ENCODE measurements around the gene DOCK1. TPM values are rescaled to one million over a fixed set of nuclear protein-coding genes. Genes with fewer than 3 reads are reported as not detected.

Gene DOCK1
- total RNA-seq, 2 donors from 2014 or later, result 0.34 to 0.67 TPM

- ATAC-seq (replicated peaks), result no peak
- no peaks in the 10 kb centered on the region for H3K36me3 Mint-ChIP-seq (ENCODE audit: low read depth)
- H3K4me1 Mint-ChIP-seq, result no peaks in the 10 kb centered on the region
- H3K27ac Mint-ChIP-seq, result no peak overlapping the region
- H3K4me3 Mint-ChIP-seq, result no peak overlapping the region
- no peaks in the 10 kb centered on the region for H3K9me3 Mint-ChIP-seq
- no peaks in the 10 kb centered on the region for H3K27me3 Mint-ChIP-seq
These were observed 509.9 kb downstream of the DOCK1 start for GRCh38 chr10:127415116-127415515.

DNA sequence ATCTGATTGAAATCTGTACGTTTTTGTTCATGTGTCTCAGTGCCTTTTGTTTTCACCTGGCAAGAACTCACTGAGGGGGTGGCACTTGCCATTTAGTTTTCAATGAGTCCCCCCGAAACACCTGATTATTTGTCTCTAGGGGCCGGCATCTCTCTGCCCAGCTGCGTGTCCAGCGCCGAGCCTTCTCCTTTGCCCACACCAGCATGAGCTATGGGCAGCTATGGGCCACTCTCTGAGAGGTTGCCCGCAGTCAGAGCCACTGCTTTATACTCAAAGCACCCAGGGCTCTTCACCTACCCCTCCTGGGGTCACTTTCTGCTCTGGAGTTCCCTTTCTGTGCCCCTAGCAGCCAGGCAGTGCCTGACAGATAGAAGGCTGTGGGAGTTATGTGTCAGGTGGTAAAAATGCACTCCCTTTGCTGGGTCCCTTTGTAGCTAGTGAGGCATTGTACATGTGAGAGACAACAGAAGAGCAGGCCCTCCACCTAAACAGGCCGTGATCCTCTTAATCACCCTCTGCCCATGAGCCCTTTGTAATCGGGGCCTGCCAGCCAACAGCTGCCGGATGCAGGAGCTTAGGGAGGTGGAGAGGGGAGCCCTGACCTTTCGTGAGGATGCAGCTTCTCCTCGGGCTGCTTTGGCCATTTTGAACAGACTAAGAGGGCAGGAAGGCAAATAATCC is 510.8 kb downstream of the DOCK1 start:
- H3K27me3 Mint-ChIP-seq, result no peaks in the 10 kb centered on the region
- H3K4me1 Mint-ChIP-seq, result no peaks in the 10 kb centered on the region
- H3K4me3 Mint-ChIP-seq, result no peak overlapping the region
- ATAC-seq (replicated peaks), result no peak
- H3K9me3 Mint-ChIP-seq, result no peaks in the 10 kb centered on the region
- no peak overlapping the region for H3K27ac Mint-ChIP-seq
- no peaks in the 10 kb centered on the region for H3K36me3 Mint-ChIP-seq (ENCODE audit: low read depth)

DNA sequence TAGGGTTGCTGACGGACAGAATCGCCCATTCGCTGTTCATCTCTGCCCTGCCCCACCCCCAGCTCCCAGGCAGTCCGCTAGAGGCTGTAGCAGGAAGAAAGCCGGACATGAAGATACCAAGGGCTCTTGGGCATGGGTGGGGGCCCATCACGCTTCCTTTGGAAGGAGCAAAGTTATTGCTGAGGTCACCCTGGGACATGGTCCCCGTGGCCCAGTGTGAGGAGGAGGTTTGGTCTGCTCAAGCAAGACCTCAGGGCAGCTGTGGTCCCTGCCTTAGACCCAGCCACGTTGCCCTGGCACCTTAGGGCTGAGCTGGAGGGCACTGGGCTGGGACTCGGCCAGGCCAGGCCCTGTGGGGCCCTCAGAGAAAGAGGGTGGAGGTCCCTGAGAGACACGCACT is 511.8 kb downstream of the DOCK1 start:
- no peaks in the 10 kb centered on the region for H3K4me1 Mint-ChIP-seq
- H3K4me3 Mint-ChIP-seq, result no peak overlapping the region
- H3K27ac Mint-ChIP-seq, result no peak overlapping the region
- no peaks in the 10 kb centered on the region for H3K9me3 Mint-ChIP-seq
- H3K27me3 Mint-ChIP-seq, result no peaks in the 10 kb centered on the region
- no peaks in the 10 kb centered on the region for H3K36me3 Mint-ChIP-seq (ENCODE audit: low read depth)
- ATAC-seq (replicated peaks), result no peak

DNA sequence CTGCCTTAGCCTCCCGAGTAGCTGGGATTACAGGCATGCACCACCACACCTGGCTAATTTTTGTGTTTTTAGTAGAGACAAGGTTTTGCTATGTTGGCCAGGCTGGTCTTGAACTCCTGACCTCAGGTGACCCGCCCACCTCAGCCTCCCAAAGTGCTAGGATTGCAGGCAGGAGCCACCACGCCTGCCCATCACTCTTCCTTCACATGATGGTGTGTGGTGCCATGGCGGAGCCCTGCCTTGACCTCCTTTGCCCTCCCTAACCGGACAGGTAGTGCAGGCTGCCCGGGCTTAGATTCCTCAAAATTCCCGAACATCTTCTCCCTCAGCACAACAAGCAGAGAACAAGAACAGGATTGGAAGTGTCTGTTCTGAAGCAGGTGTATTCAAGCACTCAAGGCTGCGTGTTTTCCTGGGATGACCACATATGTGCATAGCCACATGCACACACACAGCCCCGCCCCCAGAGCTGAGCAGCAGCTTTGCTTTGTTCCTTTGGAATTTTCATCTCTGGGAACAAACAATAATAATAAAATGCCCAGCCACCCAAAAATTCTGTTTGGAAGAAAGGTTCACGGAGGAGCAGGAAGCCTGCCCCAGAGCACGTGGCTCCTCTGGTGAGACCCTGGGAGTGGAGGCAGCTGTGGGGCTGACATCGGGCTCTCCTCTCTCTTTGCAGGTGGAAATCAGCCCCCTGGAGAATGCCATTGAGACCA is 512.6 kb downstream of the DOCK1 start:
- Mint-ChIP-seq H3K36me3 (ENCODE audit: low read depth) (no peaks in the 10 kb centered on the region), H3K4me3 (no peak overlapping the region), H3K27ac (no peak overlapping the region), H3K9me3 (no peaks in the 10 kb centered on the region), H3K4me1 (no peaks in the 10 kb centered on the region), H3K27me3 (no peaks in the 10 kb centered on the region)
- no peak for ATAC-seq (replicated peaks)

GRCh38 chr10:127418536-127419168 is 513.4 kb downstream of the DOCK1 start:
- Mint-ChIP-seq H3K27me3 (no peaks in the 10 kb centered on the region), H3K36me3 (ENCODE audit: low read depth) (no peaks in the 10 kb centered on the region), H3K4me3 (no peak overlapping the region), H3K4me1 (no peaks in the 10 kb centered on the region), H3K27ac (no peak overlapping the region), H3K9me3 (no peaks in the 10 kb centered on the region)
- no peak for ATAC-seq (replicated peaks)

DNA sequence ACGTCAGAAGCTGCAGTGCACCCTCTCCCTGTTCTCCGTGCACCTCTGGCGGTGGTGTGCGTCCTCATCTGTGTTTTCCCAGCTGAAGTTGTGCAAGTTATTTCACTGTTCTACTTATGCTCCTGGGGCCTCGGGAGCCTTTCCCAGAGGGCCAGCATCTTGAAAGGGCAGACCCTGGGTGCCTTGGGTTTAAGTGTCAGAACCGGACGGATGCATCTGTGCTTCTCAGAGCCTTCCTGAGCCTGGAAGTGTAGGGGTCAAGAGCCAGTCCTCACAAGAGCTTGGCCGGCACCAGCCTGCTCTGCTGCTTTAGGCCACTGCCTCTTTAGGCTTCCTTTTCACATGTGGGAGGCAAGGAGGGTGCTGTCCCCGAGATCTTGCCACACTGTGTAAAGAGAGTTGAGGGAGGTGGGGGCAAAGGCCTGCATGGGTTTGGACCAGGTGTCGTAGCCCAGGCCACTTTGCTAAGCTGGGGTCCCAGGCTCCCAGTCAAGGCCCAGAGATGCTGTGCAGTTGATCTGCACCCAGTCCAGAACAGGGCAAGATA is 515.0 kb downstream of the DOCK1 start:
- H3K9me3 Mint-ChIP-seq, result no peaks in the 10 kb centered on the region
- no peaks in the 10 kb centered on the region for H3K4me1 Mint-ChIP-seq
- no peak overlapping the region for H3K27ac Mint-ChIP-seq
- H3K27me3 Mint-ChIP-seq, result no peaks in the 10 kb centered on the region
- ATAC-seq (replicated peaks), result peak; percentile 6
- no peaks in the 10 kb centered on the region for H3K36me3 Mint-ChIP-seq (ENCODE audit: low read depth)
- H3K4me3 Mint-ChIP-seq, result no peak overlapping the region

- H3K27me3 Mint-ChIP-seq, result no peaks in the 10 kb centered on the region
- ATAC-seq (replicated peaks), result no peak
- H3K36me3 Mint-ChIP-seq (ENCODE audit: low read depth), result no peaks in the 10 kb centered on the region
- no peak overlapping the region for H3K27ac Mint-ChIP-seq
- H3K9me3 Mint-ChIP-seq, result no peaks in the 10 kb centered on the region
- H3K4me3 Mint-ChIP-seq, result no peak overlapping the region
- H3K4me1 Mint-ChIP-seq, result no peaks in the 10 kb centered on the region
These were observed 518.1 kb downstream of the DOCK1 start for GRCh38 chr10:127423218-127423915.

GRCh38 chr10:127424594-127425264 is 519.5 kb downstream of the DOCK1 start:
- no peak for ATAC-seq (replicated peaks)
- H3K4me3 Mint-ChIP-seq, result no peak overlapping the region

GRCh38 chr10:127426746-127427145 is 521.5 kb downstream of the DOCK1 start:
- H3K4me3 Mint-ChIP-seq, result no peak overlapping the region
- H3K36me3 Mint-ChIP-seq (ENCODE audit: low read depth), result no peaks in the 10 kb centered on the region
- H3K27me3 Mint-ChIP-seq, result no peaks in the 10 kb centered on the region
- no peak for ATAC-seq (replicated peaks)
- H3K9me3 Mint-ChIP-seq, result no peaks in the 10 kb centered on the region
- H3K27ac Mint-ChIP-seq, result no peak overlapping the region
- no peaks in the 10 kb centered on the region for H3K4me1 Mint-ChIP-seq

More at GRCh38 chr10:127424594-127425264, 519.5 kb downstream of the DOCK1 start:
- H3K27me3 Mint-ChIP-seq, result no peaks in the 10 kb centered on the region
- H3K4me1 Mint-ChIP-seq, result no peaks in the 10 kb centered on the region
- H3K9me3 Mint-ChIP-seq, result no peaks in the 10 kb centered on the region
- H3K27ac Mint-ChIP-seq, result no peak overlapping the region
- no peaks in the 10 kb centered on the region for H3K36me3 Mint-ChIP-seq (ENCODE audit: low read depth)

DNA sequence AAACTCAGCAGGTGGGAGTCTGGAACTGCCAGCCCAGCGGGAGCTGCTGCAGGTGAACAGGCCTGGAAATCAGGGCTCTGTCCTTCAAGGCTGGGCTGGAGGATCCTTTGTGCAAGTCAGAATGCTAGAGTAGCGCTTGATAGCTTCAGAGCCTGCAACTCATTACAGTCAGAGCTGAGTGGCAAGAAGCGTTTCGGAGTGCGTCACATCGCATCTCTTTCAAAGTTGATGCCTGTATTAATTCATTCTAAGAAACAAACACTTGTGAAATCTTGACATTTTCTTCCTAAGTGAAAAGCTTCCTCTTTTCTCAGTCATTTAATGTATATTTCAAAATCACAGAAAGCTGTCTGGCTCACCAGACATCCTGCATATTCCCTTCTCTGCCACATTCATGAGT is 522.7 kb downstream of the DOCK1 start:
- no peaks in the 10 kb centered on the region for H3K36me3 Mint-ChIP-seq (ENCODE audit: low read depth)
- H3K9me3 Mint-ChIP-seq, result no peaks in the 10 kb centered on the region
- no peak overlapping the region for H3K4me3 Mint-ChIP-seq
- H3K27me3 Mint-ChIP-seq, result no peaks in the 10 kb centered on the region
- H3K4me1 Mint-ChIP-seq, result no peaks in the 10 kb centered on the region
- no peak overlapping the region for H3K27ac Mint-ChIP-seq
- no peak for ATAC-seq (replicated peaks)

GRCh38 chr10:127428385-127428980 is 523.3 kb downstream of the DOCK1 start:
- Mint-ChIP-seq H3K27me3 (no peaks in the 10 kb centered on the region), H3K4me1 (no peaks in the 10 kb centered on the region), H3K9me3 (no peaks in the 10 kb centered on the region), H3K36me3 (ENCODE audit: low read depth) (no peaks in the 10 kb centered on the region), H3K4me3 (no peak overlapping the region), H3K27ac (no peak overlapping the region)
- ATAC-seq (replicated peaks), result no peak

GRCh38 chr10:127429601-127430312 is 524.5 kb downstream of the DOCK1 start:
- Mint-ChIP-seq H3K4me1 (no peaks in the 10 kb centered on the region), H3K4me3 (no peak overlapping the region), H3K9me3 (no peaks in the 10 kb centered on the region), H3K36me3 (ENCODE audit: low read depth) (no peaks in the 10 kb centered on the region), H3K27ac (no peak overlapping the region), H3K27me3 (no peaks in the 10 kb centered on the region)
- no peak for ATAC-seq (replicated peaks)

DNA sequence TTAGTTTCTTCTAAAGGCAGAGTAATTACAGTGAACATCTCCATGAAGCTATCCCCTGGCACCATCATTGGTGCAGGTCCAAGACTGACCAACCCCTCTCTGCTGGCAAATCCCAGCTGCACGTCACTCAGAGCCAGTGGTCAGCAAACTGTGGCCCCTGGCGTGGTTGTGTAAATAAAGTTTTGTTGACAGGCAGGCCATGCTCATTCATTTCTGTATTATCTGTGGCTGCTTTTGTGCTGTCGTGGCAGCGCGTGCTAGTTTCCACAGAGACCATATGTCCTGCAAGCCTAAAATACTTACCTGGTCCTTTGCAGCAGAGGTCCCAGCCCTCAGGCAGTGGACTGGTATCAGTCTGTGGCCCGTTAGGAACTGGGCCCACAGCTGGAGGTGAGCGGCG is 526.3 kb downstream of the DOCK1 start:
- H3K27me3 Mint-ChIP-seq, result no peaks in the 10 kb centered on the region
- H3K36me3 Mint-ChIP-seq (ENCODE audit: low read depth), result no peaks in the 10 kb centered on the region
- no peak overlapping the region for H3K4me3 Mint-ChIP-seq
- no peak overlapping the region for H3K27ac Mint-ChIP-seq
- ATAC-seq (replicated peaks), result no peak
- no peaks in the 10 kb centered on the region for H3K9me3 Mint-ChIP-seq
- no peaks in the 10 kb centered on the region for H3K4me1 Mint-ChIP-seq
